Measurements from ENCODE around the gene MZT2A.
"Not testable (repeated sequence)": the region's sequence is repeated elsewhere in the genome, so short reads cannot be mapped to it uniquely, and the experiment has no call there.

MZT2A gene

DNA sequence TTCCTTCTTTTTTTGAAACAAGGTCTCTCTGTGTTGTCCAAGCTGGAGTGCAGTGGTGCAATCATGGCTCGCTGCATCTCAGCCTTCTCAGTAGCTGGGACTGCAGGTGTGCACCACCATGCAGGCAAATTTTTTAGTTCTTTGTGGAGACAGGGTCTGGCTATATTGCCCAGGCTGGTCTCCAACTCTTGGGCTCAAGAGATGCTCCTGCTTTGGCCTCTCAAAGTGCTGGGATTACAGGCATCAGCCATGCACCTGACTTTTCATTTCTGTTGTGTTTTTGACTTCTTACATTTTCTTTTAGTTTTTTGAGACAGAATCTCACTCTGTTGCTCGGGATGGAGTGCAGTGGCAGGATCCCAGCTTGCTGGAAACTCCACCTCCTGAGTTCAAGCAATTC, 33.1 kb upstream of the MZT2A start:
- H3K4me3 ChIP-seq (ENCODE audit: control insufficient read depth, low read depth, low read length); DNase-seq (ENCODE audit: low read depth): not testable (repeated sequence)

DNA sequence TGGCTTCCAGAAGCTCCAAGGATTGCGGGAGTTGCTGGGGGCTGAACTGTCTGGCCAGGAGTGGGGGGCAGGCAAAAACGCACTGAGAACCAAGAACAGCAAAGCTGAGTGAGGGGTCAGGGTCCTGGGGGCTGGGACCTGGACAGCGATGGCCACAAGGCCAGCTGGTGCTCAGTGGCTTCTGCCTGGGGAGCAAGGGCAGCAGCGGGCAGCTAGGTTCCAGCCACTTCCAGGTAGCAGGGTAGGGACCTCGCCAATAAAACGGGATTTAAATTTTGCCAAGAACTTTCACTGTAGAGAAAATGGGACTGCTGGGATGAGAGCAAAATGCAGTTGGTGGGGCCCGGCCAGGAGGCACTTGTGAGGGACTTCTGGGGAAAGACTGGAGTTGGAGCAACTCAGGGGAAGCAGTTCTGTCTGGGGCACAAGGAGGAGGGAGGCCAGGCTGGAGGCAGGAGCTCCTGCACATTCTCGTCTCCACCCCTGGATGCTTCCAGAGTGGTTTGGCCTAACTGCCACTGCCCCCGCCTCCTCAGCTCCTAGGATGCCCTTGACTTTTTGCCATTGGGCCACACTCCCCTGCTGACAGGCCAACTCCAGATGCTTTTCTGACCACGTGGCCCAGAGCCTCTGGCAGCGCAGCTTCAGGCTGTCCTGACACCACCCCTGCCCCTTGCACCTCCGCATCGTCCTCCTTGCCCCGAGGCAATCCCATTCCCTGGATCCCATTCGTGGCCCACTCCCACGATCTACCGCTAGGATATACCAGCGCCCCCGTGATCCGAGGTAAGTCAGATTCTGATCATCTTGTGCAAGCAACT, 30.0 kb upstream of the MZT2A start:
- DNase-seq (ENCODE audit: low read depth), result no peak
- TF ChIP-seq, protein P1, sequence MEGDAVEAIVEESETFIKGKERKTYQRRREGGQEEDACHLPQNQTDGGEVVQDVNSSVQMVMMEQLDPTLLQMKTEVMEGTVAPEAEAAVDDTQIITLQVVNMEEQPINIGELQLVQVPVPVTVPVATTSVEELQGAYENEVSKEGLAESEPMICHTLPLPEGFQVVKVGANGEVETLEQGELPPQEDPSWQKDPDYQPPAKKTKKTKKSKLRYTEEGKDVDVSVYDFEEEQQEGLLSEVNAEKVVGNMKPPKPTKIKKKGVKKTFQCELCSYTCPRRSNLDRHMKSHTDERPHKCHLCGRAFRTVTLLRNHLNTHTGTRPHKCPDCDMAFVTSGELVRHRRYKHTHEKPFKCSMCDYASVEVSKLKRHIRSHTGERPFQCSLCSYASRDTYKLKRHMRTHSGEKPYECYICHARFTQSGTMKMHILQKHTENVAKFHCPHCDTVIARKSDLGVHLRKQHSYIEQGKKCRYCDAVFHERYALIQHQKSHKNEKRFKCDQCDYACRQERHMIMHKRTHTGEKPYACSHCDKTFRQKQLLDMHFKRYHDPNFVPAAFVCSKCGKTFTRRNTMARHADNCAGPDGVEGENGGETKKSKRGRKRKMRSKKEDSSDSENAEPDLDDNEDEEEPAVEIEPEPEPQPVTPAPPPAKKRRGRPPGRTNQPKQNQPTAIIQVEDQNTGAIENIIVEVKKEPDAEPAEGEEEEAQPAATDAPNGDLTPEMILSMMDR (IDR thresholded peaks at IDR 0.05; ENCODE audit: control insufficient read depth, insufficient read depth, low read depth, low read length, missing control alignments), result no peak
- H3K4me3 ChIP-seq (ENCODE audit: control insufficient read depth, low read depth, low read length), result no peak overlapping the region

DNA sequence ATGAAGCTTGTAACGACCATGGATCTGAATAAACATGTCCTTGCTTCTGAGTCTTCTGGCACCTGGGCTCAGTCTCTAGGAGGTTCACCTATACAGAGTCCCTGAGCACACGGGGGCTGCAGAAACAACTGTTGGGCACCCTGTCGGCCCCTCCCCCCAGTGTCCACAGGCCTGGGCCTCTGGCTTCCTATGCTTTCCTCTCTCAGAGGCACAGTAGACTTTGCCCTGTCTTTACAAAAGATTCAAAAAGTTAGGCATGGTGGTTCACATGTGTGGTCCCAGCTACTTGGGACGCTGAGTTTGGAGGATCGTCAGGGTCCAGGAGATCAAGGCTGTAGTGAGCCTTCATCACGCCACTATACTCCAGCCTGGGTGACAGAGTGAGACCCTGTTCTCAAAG, 29.3 kb upstream of the MZT2A start:
- not testable (repeated sequence) for DNase-seq (ENCODE audit: low read depth)

DNA sequence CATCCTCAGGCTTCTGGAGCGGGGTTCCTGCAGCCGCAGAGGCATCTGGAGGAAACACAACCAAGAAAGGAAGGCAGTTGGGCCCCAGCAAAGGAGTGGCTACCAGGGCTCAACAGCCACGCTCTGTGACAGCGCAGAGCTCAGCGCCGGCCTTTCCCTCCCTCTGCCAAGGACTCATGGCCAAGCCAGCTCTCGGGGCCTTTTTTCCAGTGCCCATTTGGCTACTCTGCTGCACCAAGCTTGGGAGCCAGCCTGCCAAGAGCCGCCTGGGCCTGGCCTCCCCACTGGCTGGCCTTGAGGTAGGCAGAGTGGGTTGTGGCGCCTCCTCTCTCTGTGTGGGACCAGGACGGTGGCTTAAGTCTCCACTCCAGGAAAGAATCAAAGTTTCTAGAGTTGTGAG, 28.3 kb upstream of the MZT2A start:
- no peak overlapping the region for H3K4me3 ChIP-seq (ENCODE audit: control insufficient read depth, low read depth, low read length)
- DNase-seq (ENCODE audit: low read depth), result no peak
- TF ChIP-seq, protein P1 (IDR thresholded peaks at IDR 0.05; ENCODE audit: control insufficient read depth, insufficient read depth, low read depth, low read length, missing control alignments), result no peak

More for the DNA sequence above, 29.3 kb upstream of the MZT2A start:
- not testable (repeated sequence) for H3K4me3 ChIP-seq (ENCODE audit: control insufficient read depth, low read depth, low read length)

DNA sequence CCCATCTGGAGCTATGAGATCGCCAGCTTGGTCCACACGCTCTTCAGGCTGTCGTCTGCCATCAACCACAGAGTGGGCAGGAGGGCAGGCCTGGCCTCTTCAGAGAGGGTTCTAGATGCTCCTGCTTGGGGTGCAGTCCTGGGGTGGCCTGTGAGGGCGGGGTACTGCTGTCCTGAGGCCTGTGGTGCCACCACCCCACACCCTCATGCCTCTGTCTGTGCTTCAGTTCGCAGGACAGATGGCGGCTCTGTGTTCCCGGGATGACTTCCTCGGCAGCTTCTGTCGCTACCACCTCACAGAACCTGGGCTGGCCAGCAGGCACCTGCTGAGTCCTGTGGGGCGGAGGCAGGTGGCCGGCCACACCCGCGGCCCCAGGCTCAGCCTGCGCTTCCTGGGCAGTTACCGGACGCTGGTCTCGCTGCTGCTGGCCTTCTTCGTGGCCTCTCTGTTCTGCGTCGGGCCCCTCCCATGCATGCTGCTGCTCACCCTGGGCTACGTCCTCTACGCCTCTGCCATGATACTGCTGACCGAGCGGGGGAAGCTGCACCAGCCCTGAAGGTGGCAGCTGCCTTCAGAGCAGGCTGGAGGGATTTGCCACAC, 27.8 kb upstream of the MZT2A start:
- H3K4me3 ChIP-seq (ENCODE audit: control insufficient read depth, low read depth, low read length); DNase-seq (ENCODE audit: low read depth): not testable (repeated sequence)

DNA sequence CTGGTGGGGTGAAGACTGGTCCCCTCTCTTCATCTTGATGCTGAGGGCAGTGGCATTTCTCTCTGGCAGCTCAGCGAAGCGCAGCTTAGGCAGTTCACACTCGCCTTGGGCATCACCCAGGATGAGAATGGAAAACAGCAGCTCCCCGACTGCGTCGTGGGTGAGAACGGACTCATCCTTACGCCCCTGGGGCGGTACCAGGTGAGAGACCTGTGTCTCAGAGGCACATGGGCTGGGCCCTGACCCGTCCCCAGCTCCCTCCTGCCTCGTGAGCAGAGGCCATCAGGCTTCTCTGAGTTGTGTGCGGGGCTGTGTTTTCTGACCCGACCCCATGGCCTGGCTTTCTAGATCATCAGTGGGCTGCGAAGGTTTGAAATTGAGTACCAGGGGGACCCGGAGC, 27.3 kb upstream of the MZT2A start:
- no peak overlapping the region for H3K4me3 ChIP-seq (ENCODE audit: control insufficient read depth, low read depth, low read length)
- no peak for DNase-seq (ENCODE audit: low read depth)
- TF ChIP-seq, protein P1 (IDR thresholded peaks at IDR 0.05; ENCODE audit: control insufficient read depth, insufficient read depth, low read depth, low read length, missing control alignments), result no peak

DNA sequence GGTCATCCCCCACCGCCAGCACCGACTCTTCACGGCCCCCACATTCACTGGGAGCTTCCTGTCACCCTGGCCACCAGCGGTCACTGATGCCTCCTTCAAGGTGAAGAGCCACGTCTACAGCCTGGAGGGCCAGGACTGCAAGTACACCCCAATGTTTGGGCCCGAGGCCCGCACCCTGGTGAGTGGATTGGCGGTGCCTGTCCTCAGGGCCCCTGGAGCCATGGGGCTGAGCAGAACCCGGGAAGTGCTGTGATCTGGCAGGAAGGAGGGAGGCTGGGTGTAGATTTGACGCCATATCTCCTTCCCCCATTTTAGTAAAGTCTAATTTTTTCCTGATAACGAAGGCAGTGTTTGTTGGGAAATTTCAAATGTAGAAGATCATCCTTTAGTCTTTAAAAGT, 26.3 kb upstream of the MZT2A start:
- H3K4me3 ChIP-seq (ENCODE audit: control insufficient read depth, low read depth, low read length); DNase-seq (ENCODE audit: low read depth): not testable (repeated sequence)

DNA sequence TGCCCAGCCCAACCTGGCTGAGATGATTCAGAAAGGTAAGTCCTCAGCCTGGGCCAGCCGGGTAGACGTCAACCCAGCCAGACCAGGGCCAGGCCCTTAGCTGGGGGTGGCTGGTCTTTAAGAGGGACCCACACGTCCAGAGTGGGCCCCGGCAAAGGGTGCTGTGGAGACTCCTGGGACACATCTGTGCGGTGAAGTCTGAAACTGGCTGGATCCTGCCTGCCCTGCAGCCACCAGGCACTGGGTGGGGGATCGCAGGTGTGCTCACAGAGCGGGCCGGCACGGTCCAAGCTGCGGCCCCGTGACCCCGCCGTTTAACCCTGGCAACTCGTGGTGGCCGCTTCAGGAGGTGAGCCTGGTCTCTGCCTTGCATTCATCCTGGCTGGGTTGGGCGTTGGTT, 25.7 kb upstream of the MZT2A start:
- H3K4me3 ChIP-seq (ENCODE audit: control insufficient read depth, low read depth, low read length); DNase-seq (ENCODE audit: low read depth): not testable (repeated sequence)

DNA sequence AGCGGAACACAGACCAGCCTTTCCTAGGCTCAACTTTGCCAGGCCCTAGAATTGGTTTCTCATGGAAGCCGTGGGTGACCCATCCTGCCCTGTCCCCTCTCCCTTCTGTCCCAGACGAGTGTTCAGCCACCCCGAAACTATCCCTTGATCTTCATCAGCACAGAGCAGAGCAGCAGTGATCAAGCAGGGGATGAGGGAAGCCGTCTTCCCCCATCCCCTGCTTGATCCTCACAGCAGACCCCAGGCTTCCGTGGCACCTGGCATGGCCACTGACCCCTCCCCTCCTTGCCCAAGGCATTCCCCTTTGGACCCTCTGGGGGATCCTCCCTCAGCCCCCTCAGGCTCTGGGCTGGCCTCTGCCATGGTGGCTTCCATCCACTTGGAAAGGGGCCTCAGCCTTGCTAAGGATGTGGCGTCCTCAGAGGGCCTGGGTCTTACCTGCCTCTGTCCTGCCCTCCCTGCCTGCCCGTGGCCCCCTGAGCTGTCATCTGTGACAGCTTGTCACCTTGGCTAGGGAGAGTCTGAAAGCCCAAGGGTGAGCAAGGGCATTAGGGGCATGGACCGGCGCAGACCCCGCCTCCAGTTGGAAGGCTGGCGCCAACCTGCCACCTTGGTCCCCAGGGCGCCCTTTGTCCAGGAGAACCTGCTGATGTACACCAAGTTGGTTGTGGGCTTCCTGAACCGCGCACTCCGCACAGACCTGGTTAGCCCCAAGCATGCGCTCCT, 25.1 kb upstream of the MZT2A start:
- no peak for DNase-seq (ENCODE audit: low read depth)
- TF ChIP-seq, protein P1 (IDR thresholded peaks at IDR 0.05; ENCODE audit: control insufficient read depth, insufficient read depth, low read depth, low read length, missing control alignments), result no peak
- no peak overlapping the region for H3K4me3 ChIP-seq (ENCODE audit: control insufficient read depth, low read depth, low read length)
